Adrenal gland (tissue), 12 donors: ENCODE data around the gene JAML. TPM values are rescaled to one million over a fixed set of nuclear protein-coding genes. Genes with fewer than 3 reads are reported as not detected.

Source experiments
- DNase-seq, 7 donors: peaks; one replicate each; pipeline ENCODE4 v3.0.0-alpha.2; 2019 to 2020
- H3K27ac ChIP-seq, 5 donors: fragments of 200-600 bp; sonication (generic) in 4 of 5; 1 replicate in 3 of 5; 2 replicates in 2 of 5; pipeline versions ENCODE4 v1.5.1 to v1.8.0; 2016 to 2020; ENCODE audit warnings: mild to moderate bottlenecking in 1 of 5
- H3K27me3 ChIP-seq: fragments of 200-600 bp; 2 replicates; pipeline ENCODE4 v1.8.0; 2021
- H3K36me3 ChIP-seq, 2 donors: fragments of 200-600 bp; replicated peaks in 1 of 2; 1 replicate in 1 of 2; 2 replicates in 1 of 2; pipeline versions ENCODE4 v1.5.1 to v1.8.0; 2018 to 2022
- H3K4me1 ChIP-seq, 2 donors: fragments of 200-600 bp; replicated peaks in 1 of 2; 1 replicate in 1 of 2; 2 replicates in 1 of 2; pipeline versions ENCODE4 v1.5.1 to v1.8.0; 2018 to 2021
- H3K4me3 ChIP-seq, 4 donors: fragments of 200-600 bp; sonication (generic) in 3 of 4; one replicate each; pipeline ENCODE4 v1.5.1; 2016 to 2018
- H3K9me3 ChIP-seq, 3 donors: fragments of 200-600 bp; sonication (generic) in 1 of 3; replicated peaks in 1 of 3; 1 replicate in 2 of 3; 2 replicates in 1 of 3; pipeline versions ENCODE4 v1.5.1 to v1.8.0; 2016 to 2021
- CTCF ChIP-seq, 6 experiments: fragments of 450-650 bp in 4 of 6; fragments of 200-600 bp in 2 of 6; sonication (generic) in 1 of 6; IDR thresholded peaks; 1 replicate in 5 of 6; 2 replicates in 1 of 6; pipeline versions ENCODE4 v1.5.1 to v1.8.0; 2016 to 2021; ENCODE audit warnings: antibody characterized with exemption in 6 of 6, mild to moderate bottlenecking in 2 of 6, moderate library complexity in 1 of 6
- POLR2A ChIP-seq, 2 donors: fragments of 450-650 bp; IDR thresholded peaks; one replicate each; pipeline ENCODE4 v1.6.1; 2017; ENCODE audit warnings: antibody characterized with exemption in 2 of 2, mild to moderate bottlenecking in 2 of 2, moderate library complexity in 1 of 2
- WGBS, 4 donors: extraction: QIAGEN DNeasy Blood & Tissue Kit in 2 of 4; methylation state at CpG; one replicate each; pipeline versions ENCODE4 v1.1.5 to v1.1.7; 2013 to 2017; 5-methylcytosine and 5-hydroxymethylcytosine counted together
- intact Hi-C, 2 donors: fragments of 100-400 bp; cut with DNase I; formaldehyde crosslinking; loops; one replicate each; pipeline versions ENCODE4 v1.14.1 to v1.15.0; 2022 to 2023
- polyA plus RNA-seq, 3 donors: library from polyadenylated mRNA; stranded (reverse); fragments of 200-250 nt in 2 of 3; fragments of 350-450 nt in 1 of 3; fragmentation: Illumina TruSeq in 1 of 3; extraction: RNeasy Lipid Tissue Mini Kit (QIAGEN cat#74804) in 1 of 3; gene quantifications; one replicate each; pipeline ENCODE4 v1.2.3, GENCODE V29; 2013 to 2014
- total RNA-seq, 9 donors: library from RNA; depleted of rRNA in 4 of 9; stranded (reverse); fragments of >200 nt in 4 of 9; fragments of 120-200 nt in 1 of 9; fragmentation: NEBNext Ultra II Directional in 1 of 9; extraction: Animal tissue kit (Norgen Biotek cat#: 25700) in 1 of 9; gene quantifications; one replicate each; pipeline versions ENCODE4 v1.1.0 to v1.2.4, GENCODE V29; 2013 to 2023
- donor health status: healthy with polysubstance abuse.
- donor health status: Bipolar disorder and iron deficiency.
- donor health status: DM: yes; HTN: yes; CAD: no.
- donor health status: DM: no; HTN: no; CAD: no.
- donor health status: DM: no; HTN: no; CAD: no.
- donor health status: DM: yes; HTN: yes; CAD: no.

JAML gene
- total and polyA plus RNA-seq, 12 donors: 1.8 to 13.9 (median 4.5) TPM

GRCh38 chr11:118162846-118163245 is 62.0 kb downstream of the JAML start:
- H3K27ac ChIP-seq: no peak overlapping the region
- no peaks in the 10 kb centered on the region for H3K4me1 ChIP-seq
- no peaks in the 10 kb centered on the region for H3K9me3 ChIP-seq
- no peaks in the 10 kb centered on the region for H3K27me3 ChIP-seq
- WGBS, 4 donors: 70 to 78% (median 73%) methylated on average over 3 of the region's 3 CpGs
- no peaks in the 10 kb centered on the region for H3K36me3 ChIP-seq
- H3K4me3 ChIP-seq: no peak overlapping the region
- DNase-seq: no peak
- intact Hi-C loops: no loop called here
- TF ChIP-seq CTCF (IDR thresholded peaks at IDR 0.05) (no peak), POLR2A (IDR thresholded peaks at IDR 0.05) (no peak)

- intact Hi-C loops: no loop called here
Measured at GRCh38 chr11:118161786-118162185, 63.0 kb downstream of the JAML start.

GRCh38 chr11:118157186-118157895 is 67.5 kb downstream of the JAML start:
- H3K27me3 ChIP-seq: peaks cover 23% of the 10 kb centered on the region
- TF ChIP-seq POLR2A (IDR thresholded peaks at IDR 0.05) (no peak), CTCF (IDR thresholded peaks at IDR 0.05) (no peak)
- H3K4me1 ChIP-seq: peaks cover 0 to 8% of the 10 kb centered on the region in 2 donors
- H3K36me3 ChIP-seq: no peaks in the 10 kb centered on the region
- H3K4me3 ChIP-seq: no peak overlapping the region
- DNase-seq: no peak
- 38 to 43% (median 42%) methylated on average over 6 to 10 of the region's 10 CpGs for WGBS, 4 donors
- intact Hi-C loops: no loop called here
- no peak overlapping the region for H3K27ac ChIP-seq
- no peaks in the 10 kb centered on the region for H3K9me3 ChIP-seq

More at GRCh38 chr11:118161786-118162185, 63.0 kb downstream of the JAML start:
- no peak for DNase-seq
- 65 to 76% (median 71%) methylated on average over 6 of the region's 6 CpGs for WGBS, 4 donors
- no peaks in the 10 kb centered on the region for H3K9me3 ChIP-seq
- no peak overlapping the region for H3K27ac ChIP-seq
- TF ChIP-seq POLR2A (IDR thresholded peaks at IDR 0.05): no peak
- no peak for TF ChIP-seq CTCF (IDR thresholded peaks at IDR 0.05)
- no peak overlapping the region for H3K4me3 ChIP-seq
- H3K27me3 ChIP-seq: no peaks in the 10 kb centered on the region
- H3K36me3 ChIP-seq: no peaks in the 10 kb centered on the region
- no peaks in the 10 kb centered on the region for H3K4me1 ChIP-seq

- H3K4me3 ChIP-seq: no peak overlapping the region
- H3K36me3 ChIP-seq: no peaks in the 10 kb centered on the region
- H3K27ac ChIP-seq: no peak overlapping the region
- peaks cover 0 to 10% of the 10 kb centered on the region in 2 donors for H3K4me1 ChIP-seq
- intact Hi-C loops: no loop called here
- 1 to 6% (median 4%) methylated on average over 15 to 21 of the region's 21 CpGs for WGBS, 4 donors
- peaks cover 29% of the 10 kb centered on the region for H3K27me3 ChIP-seq
- no peak for TF ChIP-seq CTCF (IDR thresholded peaks at IDR 0.05)
- no peak for TF ChIP-seq POLR2A (IDR thresholded peaks at IDR 0.05)
- DNase-seq: no peak
- no peaks in the 10 kb centered on the region for H3K9me3 ChIP-seq
Measured at GRCh38 chr11:118156531-118157185, 68.2 kb downstream of the JAML start.
